ENCODE measurements around the gene MAOB.
"Not testable (repeated sequence)": the region's sequence is repeated elsewhere in the genome, so short reads cannot be mapped to it uniquely, and the experiment has no call there.

MAOB gene

DNA sequence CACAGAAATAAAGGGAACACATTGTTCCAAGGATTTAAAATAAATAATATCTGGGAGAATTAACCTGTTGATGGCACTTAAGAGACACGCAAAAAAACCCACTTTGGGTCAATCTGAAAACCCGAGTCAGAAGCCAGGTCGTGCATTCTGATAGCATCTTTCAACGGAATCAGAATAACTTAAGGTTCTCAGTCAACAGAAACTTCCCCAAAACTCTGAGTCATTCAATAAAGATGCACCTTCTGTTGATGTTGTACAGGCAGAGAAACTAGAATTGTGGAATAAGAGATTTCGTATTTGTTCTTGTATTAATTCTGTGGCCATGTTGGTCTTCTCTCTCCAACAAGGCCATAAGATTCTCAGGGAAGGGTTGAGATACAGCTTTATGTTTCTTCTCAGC, 78.2 kb downstream of the MAOB start:
- no peak for FAIRE-seq
- DNase-seq (ENCODE audit: extremely low spot score, insufficient read length, low read depth): no peak

DNA sequence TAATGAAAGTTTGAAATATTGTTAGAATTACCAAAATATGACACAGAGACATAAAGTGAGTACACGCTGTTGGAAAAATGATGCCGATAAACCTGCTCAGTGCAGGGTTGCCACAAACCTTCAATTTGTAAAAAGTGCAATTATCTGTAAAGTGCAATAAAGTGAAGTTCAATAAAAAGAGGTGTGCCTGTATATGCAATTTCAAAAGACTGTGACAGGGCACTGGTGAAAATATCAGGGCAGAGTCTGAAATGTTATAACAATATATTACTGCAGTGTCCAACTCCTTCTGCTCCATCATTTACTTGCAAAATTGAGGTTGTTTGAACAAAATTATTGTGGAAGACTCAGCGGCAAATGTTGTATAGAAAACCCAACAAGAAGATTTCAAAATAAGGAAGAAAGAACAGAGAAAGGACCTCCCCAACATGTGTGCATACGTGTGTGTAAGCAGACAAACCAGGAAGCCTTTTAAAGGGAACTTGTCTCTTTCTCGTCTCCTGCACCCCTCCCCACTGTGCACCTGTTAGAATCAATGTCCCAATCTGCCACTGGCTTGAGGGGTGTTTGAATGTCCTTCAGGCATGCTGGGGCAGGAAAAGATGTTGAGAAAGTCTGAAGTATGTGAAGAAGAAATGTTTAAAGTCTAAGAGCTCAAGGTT, 96.2 kb downstream of the MAOB start:
- FAIRE-seq: peak; percentile 15
- no peak for DNase-seq (ENCODE audit: extremely low spot score, insufficient read length, low read depth)

GRCh38 chrX:43758044-43758443, 124.2 kb downstream of the MAOB start:
- DNase-seq (ENCODE audit: extremely low spot score, insufficient read length, low read depth) (no peak), FAIRE-seq (no peak)

GRCh38 chrX:43756076-43756475, 126.2 kb downstream of the MAOB start:
- DNase-seq (ENCODE audit: extremely low spot score, insufficient read length, low read depth): no peak
- FAIRE-seq: no peak

GRCh38 chrX:43753637-43754036, 128.6 kb downstream of the MAOB start:
- DNase-seq (ENCODE audit: extremely low spot score, insufficient read length, low read depth) (no peak), FAIRE-seq (no peak)

- FAIRE-seq: peak; percentile 82
- peak; percentile 0 for DNase-seq (ENCODE audit: extremely low spot score, insufficient read length, low read depth)
These were observed 132.0 kb downstream of the MAOB start for GRCh38 chrX:43750248-43750676.

- DNase-seq (ENCODE audit: extremely low spot score, insufficient read length, low read depth): no peak
- FAIRE-seq: no peak
These were observed 134.8 kb downstream of the MAOB start for GRCh38 chrX:43747476-43747875.

- FAIRE-seq: no peak
- DNase-seq (ENCODE audit: extremely low spot score, insufficient read length, low read depth): no peak
These were observed 136.1 kb downstream of the MAOB start for GRCh38 chrX:43745938-43746721.

DNA sequence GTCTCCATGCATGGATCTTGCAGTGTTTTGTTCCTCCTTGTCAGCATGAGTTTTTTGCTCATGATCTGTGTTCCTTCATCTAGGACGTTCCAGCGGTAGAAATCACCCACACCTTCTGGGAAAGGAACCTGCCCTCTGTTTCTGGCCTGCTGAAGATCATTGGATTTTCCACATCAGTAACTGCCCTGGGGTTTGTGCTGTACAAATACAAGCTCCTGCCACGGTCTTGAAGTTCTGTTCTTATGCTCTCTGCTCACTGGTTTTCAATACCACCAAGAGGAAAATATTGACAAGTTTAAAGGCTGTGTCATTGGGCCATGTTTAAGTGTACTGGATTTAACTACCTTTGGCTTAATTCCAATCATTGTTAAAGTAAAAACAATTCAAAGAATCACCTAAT, 138.0 kb downstream of the MAOB start:
- DNase-seq (ENCODE audit: extremely low spot score, insufficient read length, low read depth) (no peak), FAIRE-seq (no peak)

GRCh38 chrX:43743100-43743822, 139.0 kb downstream of the MAOB start:
- FAIRE-seq: no peak

GRCh38 chrX:43741843-43742573, 140.2 kb downstream of the MAOB start:
- FAIRE-seq (no peak), DNase-seq (ENCODE audit: extremely low spot score, insufficient read length, low read depth) (no peak)

More at GRCh38 chrX:43743100-43743822, 139.0 kb downstream of the MAOB start:
- DNase-seq (ENCODE audit: extremely low spot score, insufficient read length, low read depth): no peak

DNA sequence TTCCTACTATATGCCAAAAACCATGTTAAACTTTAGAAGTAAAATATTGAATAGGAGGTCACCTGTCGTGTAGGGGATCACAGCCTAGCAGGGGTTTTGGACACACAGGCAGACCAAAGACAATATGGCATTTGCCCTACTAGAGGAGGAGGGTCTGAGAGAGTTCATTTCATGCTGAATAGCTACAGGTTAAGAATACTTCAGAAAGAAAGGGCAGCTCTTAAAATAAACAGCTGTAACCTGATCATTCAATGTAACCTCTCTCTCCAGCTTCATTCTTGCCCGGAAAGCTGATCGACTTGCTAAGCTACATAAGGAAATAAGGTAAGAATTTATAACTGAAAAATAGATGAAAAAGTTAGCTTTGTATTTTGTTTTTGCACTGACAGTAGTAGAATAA, 146.3 kb downstream of the MAOB start:
- DNase-seq (ENCODE audit: extremely low spot score, insufficient read length, low read depth): no peak
- no peak for FAIRE-seq

GRCh38 chrX:43735534-43735933, 146.7 kb downstream of the MAOB start:
- no peak for FAIRE-seq
- DNase-seq (ENCODE audit: extremely low spot score, insufficient read length, low read depth): no peak

- FAIRE-seq (no peak), DNase-seq (ENCODE audit: extremely low spot score, insufficient read length, low read depth) (no peak)
These were observed 147.8 kb downstream of the MAOB start for GRCh38 chrX:43734444-43734843.

DNA sequence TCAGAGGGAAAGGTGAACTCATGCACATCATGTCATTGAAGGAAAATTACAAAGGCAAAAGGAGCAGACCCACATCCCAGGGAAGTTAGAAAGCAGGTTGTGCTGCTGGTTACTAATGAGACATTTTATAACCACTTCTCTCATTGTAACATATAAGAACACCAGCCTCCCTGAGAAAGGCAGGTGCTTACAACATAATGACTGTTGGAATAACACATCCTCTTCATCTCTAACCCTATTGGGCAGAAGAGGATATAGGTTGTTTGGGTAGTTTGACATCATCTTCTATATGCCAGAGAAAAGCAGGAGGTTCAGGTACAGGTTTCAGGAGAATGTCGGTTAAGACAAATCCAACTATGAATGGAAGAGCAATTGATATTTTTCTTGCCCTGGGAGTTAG, 148.6 kb downstream of the MAOB start:
- FAIRE-seq (no peak), DNase-seq (ENCODE audit: extremely low spot score, insufficient read length, low read depth) (no peak)

DNA sequence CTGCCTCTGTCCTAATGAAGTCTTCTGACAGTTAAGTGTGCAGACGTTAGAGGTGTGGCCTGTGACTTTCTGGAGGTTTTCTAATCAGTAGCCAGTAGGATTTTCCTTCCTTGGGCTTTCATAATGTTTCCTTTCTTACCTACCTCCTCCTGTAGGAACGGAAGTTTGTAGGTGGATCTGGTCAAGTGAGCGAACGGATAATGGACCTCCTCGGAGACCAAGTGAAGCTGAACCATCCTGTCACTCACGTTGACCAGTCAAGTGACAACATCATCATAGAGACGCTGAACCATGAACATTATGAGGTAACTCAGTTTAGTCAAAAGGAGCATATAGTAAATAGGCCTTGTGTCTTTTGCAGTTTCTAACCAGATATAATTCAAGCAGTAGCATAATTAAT, 151.2 kb downstream of the MAOB start:
- FAIRE-seq (no peak), DNase-seq (ENCODE audit: extremely low spot score, insufficient read length, low read depth) (no peak)

DNA sequence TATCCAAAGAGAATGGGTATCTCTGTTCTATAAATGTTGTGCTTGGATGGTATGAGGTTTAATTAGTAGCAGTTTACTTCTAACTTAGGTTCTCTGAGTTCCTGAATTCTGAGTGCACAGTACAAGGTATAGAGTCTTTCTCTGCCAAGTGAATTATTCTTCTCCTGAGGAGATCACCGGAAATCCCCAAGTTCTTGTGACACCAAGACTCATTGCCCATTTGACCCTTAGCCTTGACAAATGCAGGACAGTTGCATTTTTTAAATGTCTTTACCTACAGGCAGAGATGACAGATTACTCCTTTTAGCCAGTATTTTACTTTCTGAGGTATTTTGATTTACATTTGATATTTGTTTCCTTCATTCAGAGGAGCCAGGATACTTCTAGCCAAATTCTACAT, 153.3 kb downstream of the MAOB start:
- no peak for FAIRE-seq

GRCh38 chrX:43728002-43728401, 154.2 kb downstream of the MAOB start:
- no peak for FAIRE-seq
- DNase-seq (ENCODE audit: extremely low spot score, insufficient read length, low read depth): no peak

More for the DNA sequence above, 153.3 kb downstream of the MAOB start:
- DNase-seq (ENCODE audit: extremely low spot score, insufficient read length, low read depth): no peak

DNA sequence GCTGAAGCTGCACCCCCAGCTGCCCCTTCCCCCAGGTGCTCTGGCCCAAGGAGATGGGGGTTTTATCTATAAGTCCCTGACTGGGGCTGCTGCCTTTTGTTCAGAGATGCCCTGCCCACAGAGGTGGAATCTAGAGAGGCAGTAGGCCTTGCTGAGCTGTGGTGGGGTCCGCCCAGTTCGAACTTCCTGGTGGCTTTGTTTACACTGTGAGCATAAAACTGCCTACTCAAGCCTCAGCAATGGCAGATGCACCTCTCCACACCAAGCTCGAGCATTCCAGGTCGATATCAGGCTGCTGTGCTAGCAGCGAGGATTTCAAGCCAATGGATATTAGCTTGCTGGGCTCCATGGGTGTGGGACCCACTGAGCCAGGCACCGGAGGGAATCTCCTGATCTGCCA, 155.0 kb downstream of the MAOB start:
- DNase-seq (ENCODE audit: extremely low spot score, insufficient read length, low read depth); FAIRE-seq: not testable (repeated sequence)

DNA sequence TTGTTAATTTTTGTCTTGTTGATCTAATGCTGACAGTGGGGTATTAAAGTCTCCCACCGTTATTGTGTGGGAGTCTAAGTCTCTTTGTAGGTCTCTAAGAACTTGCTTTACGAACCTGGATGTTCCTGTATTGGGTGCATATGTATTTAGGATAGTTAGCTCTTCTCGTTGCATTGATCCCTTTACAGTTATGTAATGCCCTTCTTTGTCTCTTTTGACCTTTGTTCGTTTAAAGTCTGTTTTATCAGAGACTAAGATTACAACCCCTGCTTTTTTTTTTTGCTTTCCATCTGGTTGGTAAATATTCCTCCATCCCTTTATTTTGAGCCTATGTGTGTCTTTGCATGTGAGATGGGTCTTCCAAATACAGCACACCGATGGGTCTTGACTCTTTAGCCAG, 157.0 kb downstream of the MAOB start:
- FAIRE-seq; DNase-seq (ENCODE audit: extremely low spot score, insufficient read length, low read depth): not testable (repeated sequence)

Measured in GM18507 (cell line).